Measurements from ENCODE around the gene VPS4A. TPM values are rescaled to one million over a fixed set of nuclear protein-coding genes. Genes with fewer than 3 reads are reported as not detected.

Gene VPS4A
- total RNA-seq, 3 donors from 2014 or later, result 31.3 to 43.8 (median 32.4) TPM

- no peak for TF ChIP-seq CTCF (IDR thresholded peaks at IDR 0.05)
- intact Hi-C loops (cut with DNase I; ENCODE audit: low total_unique reads), result loop anchor here (10.0 kb wide), 1 partner anchor 161 kb away; no protein-coding TSS in a partner anchor
- DNase-seq (ENCODE audit: low spot score in 2 of 2), result no peak
- Histone ChIP-seq H3K9me3 (no peaks in the 10 kb centered on the region), H3K4me3 (no peak overlapping the region), H3K27me3 (no peaks in the 10 kb centered on the region), H3K36me3 (peaks cover 28% of the 10 kb centered on the region), H3K4me1 (no peaks in the 10 kb centered on the region), H3K27ac (no peak overlapping the region)
Observed at GRCh38 chr16:69315486-69316311, 4.5 kb downstream of the VPS4A start.

- Histone ChIP-seq H3K36me3 (peaks cover 28% of the 10 kb centered on the region), H3K4me3 (no peak overlapping the region), H3K4me1 (no peaks in the 10 kb centered on the region), H3K27ac (no peak overlapping the region), H3K27me3 (no peaks in the 10 kb centered on the region), H3K9me3 (no peaks in the 10 kb centered on the region)
- intact Hi-C loops (cut with DNase I; ENCODE audit: low total_unique reads), result loop anchor here (10.0 kb wide), 1 partner anchor 162 kb away; no protein-coding TSS in a partner anchor
- no peak for DNase-seq (ENCODE audit: low spot score in 2 of 2)
- TF ChIP-seq CTCF (IDR thresholded peaks at IDR 0.05) (no peak), POLR2A (IDR thresholded peaks at IDR 0.05) (no peak), POLR2AphosphoS5 (IDR thresholded peaks at IDR 0.05) (no peak)
Observed at GRCh38 chr16:69316595-69317034, 5.5 kb downstream of the VPS4A start.

- H3K36me3 ChIP-seq, result peaks cover 28% of the 10 kb centered on the region
- no peak overlapping the region for H3K4me3 ChIP-seq
- intact Hi-C loops (cut with DNase I; ENCODE audit: low total_unique reads), result loop anchor here (10.0 kb wide), 1 partner anchor 164 kb away; no protein-coding TSS in a partner anchor
- H3K27me3 ChIP-seq, result no peaks in the 10 kb centered on the region
- TF ChIP-seq POLR2A (IDR thresholded peaks at IDR 0.05) (no peak), CTCF (IDR thresholded peaks at IDR 0.05) (no peak), POLR2AphosphoS5 (IDR thresholded peaks at IDR 0.05) (no peak)
- H3K9me3 ChIP-seq, result no peaks in the 10 kb centered on the region
- no peaks in the 10 kb centered on the region for H3K4me1 ChIP-seq
- H3K27ac ChIP-seq, result no peak overlapping the region
- no peak for DNase-seq (ENCODE audit: low spot score in 2 of 2)
Observed at GRCh38 chr16:69318177-69318910, 7.2 kb downstream of the VPS4A start.

GRCh38 chr16:69318911-69319289 is 7.8 kb downstream of the VPS4A start:
- Histone ChIP-seq H3K4me3 (no peak overlapping the region), H3K9me3 (no peaks in the 10 kb centered on the region), H3K27me3 (no peaks in the 10 kb centered on the region), H3K36me3 (peaks cover 28% of the 10 kb centered on the region), H3K4me1 (no peaks in the 10 kb centered on the region), H3K27ac (no peak overlapping the region)
- no peak for DNase-seq (ENCODE audit: low spot score in 2 of 2)
- intact Hi-C loops (cut with DNase I; ENCODE audit: low total_unique reads), result loop anchor here (10.0 kb wide), 1 partner anchor 164 kb away; no protein-coding TSS in a partner anchor
- TF ChIP-seq POLR2AphosphoS5 (IDR thresholded peaks at IDR 0.05) (no peak), POLR2A (IDR thresholded peaks at IDR 0.05) (no peak), CTCF (IDR thresholded peaks at IDR 0.05) (no peak)

GRCh38 chr16:69319381-69319780 is 8.2 kb downstream of the VPS4A start:
- Histone ChIP-seq H3K27ac (no peak overlapping the region), H3K4me1 (no peaks in the 10 kb centered on the region), H3K36me3 (peaks cover 28% of the 10 kb centered on the region), H3K4me3 (no peak overlapping the region), H3K27me3 (no peaks in the 10 kb centered on the region), H3K9me3 (no peaks in the 10 kb centered on the region)
- DNase-seq (ENCODE audit: low spot score in 2 of 2), result no peak
- TF ChIP-seq POLR2A (IDR thresholded peaks at IDR 0.05) (no peak), CTCF (IDR thresholded peaks at IDR 0.05) (no peak), POLR2AphosphoS5 (IDR thresholded peaks at IDR 0.05) (no peak)
- intact Hi-C loops (cut with DNase I; ENCODE audit: low total_unique reads), result loop anchor here (10.0 kb wide), 1 partner anchor 165 kb away; no protein-coding TSS in a partner anchor
